GM19452 (cell line): ENCODE measurements around the gene CCDC57.
"Not testable (repeated sequence)": the region's sequence is repeated elsewhere in the genome, so short reads cannot be mapped to it uniquely, and the experiment has no call there.

Experiments used
- ATAC-seq: cut with Tn5 transposase; IDR thresholded peaks from one replicate; pipeline ENCODE4 v1.9.1; 2021; ENCODE audit not compliant: unreplicated experiment

The CCDC57 gene, protein sequence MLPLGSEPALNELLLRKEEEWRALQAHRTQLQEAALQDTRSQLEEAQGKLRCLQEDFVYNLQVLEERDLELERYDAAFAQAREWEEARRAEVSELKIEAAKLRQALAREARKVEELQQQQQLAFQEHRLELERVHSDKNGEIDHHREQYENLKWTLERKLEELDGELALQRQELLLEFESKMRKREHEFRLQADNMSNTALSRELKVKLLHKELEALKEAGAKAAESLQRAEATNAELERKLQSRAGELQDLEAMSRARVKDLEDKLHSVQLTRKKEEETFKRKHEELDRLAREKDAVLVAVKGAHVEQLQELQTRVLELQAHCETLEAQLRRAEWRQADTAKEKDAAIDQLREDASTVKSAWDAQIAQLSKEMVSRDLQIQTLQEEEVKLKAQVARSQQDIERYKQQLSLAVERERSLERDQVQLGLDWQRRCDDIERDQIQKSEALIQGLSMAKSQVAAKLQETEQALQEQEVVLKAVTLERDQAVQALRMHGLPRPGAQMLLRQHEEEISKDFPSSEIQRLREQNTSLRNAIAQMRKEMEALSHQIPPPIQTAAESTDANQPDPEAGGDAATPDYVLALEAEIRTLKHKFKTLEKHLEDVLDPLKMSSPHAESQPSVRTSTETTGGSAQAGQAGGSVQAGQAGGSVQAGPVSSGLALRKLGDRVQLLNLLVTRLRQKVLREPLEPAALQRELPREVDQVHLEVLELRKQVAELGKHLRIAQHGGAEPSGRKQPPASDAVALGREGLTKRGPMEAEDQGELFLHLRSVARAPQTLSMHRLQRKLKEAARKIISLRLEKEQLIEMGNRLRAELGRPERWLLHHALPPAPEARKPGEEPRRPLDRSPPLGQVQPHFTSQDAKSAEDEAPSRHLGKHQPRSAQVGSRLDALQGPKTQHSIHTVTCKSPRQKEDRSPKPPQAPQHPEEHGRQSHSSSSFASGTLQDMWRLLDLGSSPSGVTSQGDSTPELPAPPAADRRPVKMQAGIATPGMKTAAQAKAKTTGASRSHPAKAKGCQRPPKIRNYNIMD

DNA sequence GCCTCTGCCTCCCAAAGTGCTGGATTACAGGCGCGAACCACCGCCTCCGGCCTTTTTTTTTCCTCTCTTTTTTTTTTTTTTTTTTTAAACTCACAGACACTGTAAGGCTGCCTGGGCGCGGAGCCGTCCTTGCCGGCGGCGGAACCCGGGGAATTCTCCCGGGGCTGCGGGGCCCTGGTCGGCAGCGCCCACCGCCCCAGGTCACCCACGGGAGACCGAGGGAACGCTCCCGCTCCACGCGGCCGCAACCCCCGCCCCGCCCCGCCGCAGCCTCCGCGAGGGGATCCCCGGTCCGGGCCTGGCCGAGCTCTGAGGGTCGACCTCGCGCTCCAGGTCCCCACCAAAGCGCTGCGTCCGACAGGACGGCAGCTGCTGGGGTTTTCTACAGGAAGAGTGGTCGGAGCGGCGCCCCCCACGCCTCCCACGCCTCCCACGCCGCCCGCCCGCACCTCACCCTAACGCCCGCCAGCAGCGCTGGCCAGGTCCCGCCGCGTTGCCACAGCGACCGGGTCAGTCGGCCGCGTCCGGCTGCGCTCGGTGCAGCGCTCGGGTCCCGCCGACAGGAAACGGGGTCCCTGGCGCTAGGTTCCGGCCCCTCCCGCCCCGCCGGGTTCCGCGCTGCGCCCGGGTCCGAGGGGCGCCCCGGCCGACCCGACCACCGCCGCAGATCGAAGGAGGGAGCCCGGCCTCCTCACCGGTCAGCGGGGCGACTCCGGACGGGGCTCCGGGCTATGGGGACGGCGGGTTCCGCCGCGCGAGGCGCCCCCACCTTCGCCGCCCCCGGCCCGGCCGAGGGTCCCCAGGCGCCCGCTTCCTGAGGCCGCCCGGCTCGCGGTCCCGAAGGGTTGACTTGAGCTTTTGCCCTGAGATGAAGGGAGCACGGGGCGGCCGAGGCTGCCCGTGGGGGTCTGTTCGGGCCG is at the start of gene CCDC57:
Gene CCDC57 (minus strand): TSS at position 512 of the 920 bp plus-strand sequence. CDS start 10,898 bp downstream, outside the sequence.
- peak; percentile 52 for ATAC-seq

DNA sequence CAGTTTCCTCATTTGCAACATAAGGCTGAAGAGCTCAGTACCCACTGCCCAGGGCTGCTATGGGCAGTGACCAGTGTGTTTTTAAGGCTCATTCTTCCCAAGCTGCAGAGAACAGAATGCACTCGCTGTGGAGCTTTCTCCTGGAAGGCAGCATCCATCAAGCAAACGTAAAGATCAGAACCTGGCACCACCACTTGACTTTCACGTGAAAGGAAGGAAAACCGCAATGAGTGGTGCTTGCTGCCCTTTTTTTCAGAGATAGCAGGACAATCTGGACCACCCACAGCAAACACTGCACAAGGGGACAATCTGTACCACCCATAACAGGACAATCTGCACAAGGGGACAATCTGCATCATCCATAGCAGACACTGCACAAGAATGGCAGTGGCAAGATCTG is 49.7 kb upstream of the CCDC57 start:
- ATAC-seq = no peak

DNA sequence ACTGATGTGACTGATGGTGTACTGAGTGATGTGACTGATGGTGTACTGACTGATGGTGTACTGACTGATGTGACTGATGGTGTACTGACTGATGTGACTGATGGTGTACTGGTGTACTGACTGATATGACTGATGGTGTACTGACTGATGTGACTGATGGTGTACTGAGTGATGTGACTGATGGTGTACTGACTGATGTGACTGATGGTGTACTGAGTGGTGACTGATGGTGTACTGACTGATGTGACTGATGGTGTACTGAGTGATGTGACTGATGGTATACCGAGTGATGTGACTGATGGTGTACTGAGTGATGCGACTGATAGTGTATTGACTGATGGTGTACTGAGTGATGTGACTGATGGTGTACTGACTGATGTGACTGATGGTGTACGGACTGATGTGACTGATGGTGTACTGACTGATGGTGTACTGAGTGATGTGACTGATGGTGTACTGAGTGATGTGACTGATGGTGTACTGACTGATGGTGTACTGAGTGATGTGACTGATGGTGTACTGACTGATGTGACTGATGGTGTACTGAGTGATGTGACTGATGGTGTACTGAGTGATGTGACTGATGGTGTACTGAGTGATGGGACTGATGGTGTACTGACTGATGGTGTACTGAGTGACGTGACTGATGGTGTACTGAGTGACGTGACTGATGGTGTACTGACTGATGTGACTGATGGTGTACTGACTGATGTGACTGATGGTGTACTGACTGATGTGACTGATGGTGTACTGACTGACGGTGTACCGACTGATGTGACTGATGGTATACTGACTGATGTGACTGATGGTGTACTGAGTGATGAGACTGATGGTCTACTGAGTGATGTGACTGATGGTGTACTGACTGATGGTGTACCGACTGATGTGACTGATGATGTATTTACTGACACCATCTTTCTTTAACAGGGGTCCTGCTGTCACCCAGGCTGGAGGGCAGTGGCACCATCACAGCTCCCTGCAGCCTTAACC is 47.6 kb upstream of the CCDC57 start:
- not testable (repeated sequence) for ATAC-seq

DNA sequence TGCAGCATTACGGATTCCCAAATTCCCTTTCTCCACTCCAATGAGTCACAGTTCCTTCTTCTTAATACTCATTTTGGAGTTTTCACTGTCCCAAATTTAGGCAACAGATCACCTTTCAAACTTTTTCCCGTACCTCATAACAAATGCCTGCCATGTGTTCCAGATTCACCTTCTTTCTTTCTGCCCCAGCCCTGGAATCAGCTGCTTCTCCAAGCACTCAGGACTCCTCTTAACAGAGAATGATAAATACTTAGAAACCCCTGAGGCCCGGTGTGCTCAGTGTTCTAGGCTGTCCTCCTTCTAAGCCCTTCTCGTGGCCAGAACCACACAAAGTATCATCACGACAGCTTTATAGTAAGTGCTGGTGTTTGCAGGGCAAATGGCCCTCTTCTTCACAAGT is 45.9 kb upstream of the CCDC57 start:
- no peak for ATAC-seq

DNA sequence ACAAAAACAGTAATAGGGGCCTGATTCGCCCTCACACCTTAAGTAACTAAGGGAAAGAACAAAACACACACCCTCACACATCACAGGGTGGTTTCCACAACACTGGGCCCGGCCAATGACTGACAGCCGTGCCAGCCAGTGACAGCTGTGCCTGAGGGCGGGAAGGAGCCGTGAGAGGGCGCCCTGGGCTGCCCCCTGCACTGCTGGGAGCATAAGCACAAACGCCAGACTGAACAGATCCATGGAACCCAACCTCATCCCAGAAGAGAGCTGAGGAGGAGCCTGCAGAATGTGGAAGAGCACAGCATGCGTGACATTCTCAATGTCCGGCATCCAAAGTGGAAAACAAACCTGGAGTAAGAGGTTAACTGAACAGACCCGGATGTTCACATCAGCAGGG is 44.8 kb upstream of the CCDC57 start:
- no peak for ATAC-seq

DNA sequence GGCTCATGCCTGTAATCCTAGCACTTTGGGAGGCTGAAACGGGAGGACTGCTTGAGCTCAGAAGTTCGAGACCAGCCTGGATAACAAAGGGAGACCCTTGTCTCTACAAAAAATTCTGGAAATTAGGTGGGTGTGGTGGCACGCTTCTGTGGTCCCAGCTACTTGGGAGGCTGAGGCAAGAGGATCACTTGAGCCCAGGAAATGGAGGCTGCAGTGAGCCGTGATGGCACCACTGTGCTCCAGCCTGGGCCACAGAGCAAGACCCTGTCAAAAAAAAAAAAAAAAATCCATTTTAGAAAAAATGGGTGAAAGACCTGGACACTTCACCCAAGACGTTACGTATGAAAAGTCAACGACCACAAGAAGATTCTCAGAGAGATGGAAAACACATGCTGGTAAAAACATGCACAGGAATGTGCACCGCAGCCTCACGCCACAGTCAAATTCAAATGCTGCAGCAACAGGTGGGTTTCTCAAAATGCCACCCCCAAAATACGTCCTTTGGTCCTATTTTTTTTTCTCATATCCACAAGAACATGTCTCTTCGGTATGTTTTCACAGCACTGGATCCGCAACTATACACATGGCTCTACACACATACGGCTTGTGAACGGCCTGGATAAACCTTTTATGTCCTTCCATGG is 43.7 kb upstream of the CCDC57 start:
- ATAC-seq = no peak

DNA sequence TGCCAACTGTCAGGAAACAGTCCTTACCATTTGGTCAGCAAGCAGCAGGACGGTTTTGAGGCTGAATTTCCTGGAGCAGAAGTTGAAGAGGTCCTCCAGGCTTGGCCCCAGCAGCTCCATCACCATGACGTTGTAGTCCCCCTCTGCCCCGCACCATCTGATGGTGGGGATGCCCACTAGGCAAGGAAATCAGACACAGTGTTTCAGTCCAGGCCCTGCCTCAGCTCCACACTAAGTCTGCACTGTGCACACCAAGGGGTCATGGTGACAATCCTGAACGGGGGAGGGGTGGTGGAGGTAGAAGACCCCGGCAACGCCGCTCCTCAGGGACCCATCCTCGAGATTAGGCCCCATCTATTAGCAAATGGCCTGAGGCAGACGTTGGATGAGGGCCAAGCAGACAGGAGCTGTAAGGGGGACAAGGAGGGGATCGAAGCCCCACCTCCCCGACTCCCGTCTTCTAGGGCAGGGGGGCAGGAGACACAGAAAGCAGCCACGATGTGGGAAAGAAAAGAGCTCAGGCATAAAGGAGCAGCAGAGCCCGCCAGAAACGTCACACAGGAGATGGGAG is 42.8 kb upstream of the CCDC57 start:
- ATAC-seq = no peak

DNA sequence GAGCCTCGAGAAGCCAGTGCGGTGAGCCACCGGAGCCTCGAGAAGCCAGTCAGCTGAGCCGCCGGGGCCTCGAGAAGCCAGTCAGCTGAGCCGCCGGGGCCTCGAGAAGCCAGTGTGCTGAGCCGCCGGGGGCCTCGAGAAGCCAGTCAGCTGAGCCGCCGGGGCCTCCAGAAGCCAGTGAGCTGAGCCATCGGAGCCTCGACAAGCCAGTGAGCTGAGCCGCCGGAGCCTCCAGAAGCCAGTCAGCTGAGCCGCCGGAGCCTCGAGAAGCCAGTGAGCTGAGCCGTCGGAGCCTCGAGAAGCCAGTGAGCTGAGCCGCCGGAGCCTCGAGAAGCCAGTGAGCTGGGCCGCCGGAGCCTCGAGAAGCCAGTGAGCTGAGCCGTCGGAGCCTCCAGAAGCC is 42.1 kb upstream of the CCDC57 start:
- not testable (repeated sequence) for ATAC-seq

DNA sequence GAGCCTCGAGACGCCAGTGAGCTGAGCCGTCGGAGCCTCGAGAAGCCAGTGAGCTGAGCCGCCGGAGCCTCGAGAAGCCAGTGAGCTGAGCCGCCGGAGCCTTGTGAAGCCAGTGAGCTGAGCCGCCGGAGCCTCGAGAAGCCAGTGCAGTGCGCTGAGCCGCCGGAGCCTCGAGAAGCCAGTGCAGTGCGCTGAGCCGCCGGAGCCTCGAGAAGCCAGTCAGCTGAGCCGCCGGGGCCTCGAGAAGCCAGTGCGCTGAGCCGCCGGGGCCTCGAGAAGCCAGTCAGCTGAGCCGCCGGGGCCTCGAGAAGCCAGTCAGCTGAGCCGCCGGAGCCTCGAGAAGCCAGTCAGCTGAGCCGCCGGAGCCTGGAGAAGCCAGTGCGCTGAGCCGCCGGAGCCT is 41.5 kb upstream of the CCDC57 start:
- ATAC-seq = not testable (repeated sequence)

DNA sequence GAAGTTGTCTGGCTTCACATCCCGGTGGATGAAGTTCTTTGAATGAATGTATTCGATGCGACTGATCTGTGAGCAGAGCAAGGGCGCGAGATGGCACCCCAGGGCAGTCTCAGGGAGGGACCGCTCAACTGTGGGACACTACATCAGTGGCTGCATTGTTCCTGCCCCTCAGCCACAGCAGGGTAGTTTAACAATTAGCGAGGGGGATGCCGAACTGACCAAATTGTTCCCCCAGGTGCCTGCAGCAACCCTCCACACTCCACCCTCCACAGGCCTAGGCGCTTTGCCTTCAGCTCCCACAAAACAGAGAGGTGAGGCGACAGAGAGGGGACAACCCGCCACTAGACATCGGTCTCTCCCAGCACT is 40.5 kb upstream of the CCDC57 start:
- ATAC-seq = no peak

DNA sequence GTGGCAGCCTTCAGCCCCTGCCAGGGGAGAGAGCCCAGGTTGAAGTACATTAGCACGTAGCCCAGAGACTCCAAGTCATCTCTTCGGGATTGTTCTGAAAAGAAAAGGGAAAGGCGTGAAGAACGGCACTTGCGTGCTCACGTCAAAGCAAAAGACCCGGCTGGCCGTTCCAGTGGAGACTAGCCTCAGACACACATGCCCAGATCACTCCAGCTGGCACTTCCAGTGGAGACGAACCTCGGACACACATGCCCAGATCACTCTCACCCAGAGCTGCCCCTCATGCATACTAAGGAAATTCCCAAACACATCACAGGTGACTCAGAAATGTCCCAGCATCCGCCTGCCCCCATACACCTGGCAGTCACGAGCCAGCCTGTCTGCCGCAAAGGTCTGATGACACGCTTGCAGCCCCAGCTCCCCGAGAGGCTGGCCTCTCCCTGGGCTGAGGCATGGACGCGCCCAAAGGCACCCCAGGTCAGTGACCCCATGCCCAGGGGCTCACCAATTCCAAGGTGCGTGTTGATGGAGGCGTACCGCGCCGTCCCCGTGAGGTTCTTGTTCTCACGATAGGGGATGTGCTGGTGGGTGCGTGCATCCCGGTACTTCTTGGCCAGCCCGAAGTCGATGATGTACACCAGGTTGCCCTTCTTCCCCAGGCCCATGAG is 40.0 kb upstream of the CCDC57 start:
- no peak for ATAC-seq

DNA sequence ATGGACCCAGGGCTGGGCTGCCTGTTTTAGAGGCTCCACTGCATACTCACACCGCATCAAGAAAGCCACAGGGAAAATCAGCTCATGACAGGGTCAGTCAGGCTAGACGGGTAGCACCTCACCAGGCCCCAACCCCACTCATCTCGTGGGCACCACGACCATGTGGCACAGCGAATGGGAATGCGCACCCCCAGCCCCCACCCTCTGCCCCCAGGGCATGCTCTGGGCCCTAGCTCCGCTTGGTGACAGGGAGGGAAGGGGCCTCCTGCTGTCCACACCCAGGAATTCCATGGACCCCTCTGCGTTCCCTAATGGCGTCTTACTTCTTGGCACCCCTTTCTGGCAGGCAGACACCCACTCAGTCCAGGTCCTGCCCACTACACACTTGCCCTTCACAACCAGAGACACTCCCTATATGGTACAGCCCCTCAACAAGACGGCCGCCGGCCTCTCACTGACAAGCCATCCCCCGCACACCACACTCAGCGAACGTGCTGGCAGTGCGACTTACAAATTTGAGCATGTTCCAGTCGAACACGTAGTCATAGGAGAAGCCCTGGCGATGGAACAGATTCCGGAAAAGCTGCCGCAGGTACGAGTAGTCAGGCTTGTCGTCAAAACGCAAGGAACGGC is 38.3 kb upstream of the CCDC57 start:
- no peak for ATAC-seq

DNA sequence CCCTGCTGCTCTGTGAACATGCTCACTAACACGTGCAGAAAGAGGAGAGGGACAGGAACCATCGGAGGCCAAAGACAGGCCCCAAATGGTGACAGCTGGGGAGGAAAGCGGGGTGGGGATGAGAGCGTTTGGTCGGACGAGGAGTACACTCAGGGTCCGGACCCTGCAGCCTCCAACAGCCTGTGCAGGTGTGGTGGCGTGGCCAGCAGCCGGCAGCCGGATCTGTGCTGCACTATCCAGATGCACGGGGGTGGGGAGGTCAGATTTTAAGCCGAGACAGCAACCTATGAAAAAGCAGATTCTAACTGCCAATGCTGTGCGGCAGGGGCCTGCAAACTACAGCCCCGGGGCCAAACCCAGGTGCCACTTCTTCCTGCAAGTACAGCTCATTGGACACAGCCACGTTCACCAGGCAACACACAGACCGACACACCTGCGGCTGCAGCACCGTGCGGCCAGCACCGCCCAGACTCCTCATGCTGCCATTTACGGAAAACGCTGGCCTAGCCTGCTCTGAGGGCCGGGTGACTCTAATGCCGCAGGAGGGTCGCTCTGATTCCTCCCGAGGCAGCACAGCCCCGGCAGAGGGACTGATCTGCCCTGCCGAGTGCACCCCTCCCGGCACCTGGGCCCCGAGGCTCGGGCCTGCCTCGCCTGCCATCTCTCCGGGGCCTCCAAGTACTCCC is 37.4 kb upstream of the CCDC57 start:
- ATAC-seq = no peak

DNA sequence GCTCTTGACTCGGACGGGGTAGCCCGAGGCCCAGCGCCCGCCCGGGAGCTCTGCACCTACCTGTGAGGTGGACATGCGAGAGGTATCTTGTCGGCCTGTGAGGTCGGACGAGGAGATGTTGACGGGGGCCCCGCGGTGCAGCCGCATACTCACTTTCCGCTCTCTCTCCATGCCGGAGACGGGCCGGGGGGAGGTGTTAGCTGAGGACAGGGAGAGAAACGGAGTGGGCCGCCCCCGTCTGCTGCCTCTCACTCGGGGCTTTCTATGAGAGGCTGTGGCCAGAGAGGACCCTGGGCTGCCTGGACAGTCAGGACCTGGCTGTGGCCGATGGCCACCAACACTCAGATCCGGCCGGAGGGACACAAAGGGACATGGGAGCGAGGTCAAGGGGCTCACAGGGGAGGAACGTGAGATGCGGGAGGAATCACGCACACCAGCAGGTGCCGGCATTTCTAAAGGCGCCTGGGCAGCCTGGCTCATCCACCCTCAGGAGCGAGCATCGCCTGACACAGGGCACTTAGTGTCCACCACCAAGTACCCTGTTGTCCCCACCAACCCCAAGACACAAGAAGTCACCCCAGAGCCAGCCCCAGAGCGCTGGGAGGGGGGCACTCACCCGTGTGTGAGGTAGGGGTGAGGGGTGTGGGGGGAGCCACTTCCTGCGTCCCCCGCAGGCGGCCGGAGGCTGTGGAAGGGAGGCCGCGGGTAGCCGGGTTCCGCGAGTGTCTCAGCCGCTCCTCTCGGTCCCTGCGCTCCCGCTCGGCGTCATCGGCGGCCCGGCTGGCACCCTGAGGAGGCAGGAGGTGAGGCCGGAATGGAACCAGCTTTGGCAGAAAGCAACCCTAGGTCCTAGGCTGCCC is 36.4 kb upstream of the CCDC57 start:
- no peak for ATAC-seq

DNA sequence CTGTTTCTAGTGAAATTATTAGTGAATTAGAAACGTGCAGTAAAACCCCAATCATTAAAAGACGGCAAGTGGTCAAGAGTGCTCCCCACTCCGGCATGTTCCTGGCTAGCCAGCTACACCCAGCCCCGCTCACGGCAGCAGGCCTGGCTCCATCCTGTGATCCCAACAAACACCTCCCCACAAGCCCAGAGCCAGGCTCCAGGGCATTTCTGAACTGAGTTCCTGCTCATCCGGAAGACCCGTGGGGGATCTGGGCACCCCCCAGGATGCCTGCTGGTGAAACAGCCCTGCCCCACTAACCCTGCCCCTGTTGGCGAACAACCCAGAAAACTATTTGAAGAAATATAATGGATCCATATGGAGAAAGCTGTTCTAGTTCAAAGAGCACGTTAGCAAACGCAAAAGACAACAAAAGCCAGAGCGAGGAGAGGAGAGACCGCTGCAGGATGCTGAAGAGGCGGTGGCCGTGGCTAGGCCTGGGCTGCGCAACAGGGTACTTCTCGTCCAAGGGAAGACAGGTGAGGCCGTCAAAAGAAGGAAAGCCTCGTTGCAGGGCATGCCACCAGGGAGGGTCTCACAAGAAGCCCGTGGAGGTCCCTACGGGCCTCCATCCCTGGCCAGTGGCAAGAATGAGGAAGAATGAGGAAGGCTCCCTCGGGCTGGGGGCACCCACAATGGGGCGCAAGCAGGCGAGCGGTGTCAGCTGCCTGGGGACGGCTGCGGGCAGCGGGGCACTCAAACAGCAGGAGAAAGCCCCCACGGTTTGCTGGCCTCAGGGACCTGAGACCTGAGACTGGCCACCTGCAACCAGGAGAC is 35.4 kb upstream of the CCDC57 start:
- ATAC-seq = no peak
